ENCODE data around the gene BMP6.

Gene BMP6

DNA sequence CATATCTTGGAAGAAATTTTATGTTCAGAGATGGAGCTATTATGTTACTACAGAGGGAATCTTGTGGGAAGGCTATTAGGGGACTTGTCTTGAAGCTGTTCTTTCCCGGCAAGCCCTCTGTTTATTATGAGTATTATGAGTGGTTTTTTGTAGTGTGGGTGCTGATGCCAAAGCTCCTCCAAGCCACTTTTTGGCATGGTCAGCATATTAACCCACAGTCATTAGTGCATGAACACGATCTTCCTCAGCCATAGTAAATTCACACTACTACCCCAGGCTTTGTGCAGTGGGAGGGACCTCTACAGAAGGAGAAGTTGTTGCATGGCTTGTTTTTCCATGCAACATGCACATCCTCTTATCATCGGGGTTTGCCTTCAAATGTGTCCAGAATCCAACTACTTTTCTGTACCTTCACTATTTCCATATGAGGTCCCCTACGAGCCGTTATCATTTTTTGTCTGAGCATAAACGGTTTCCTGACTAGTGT is 6.5 kb upstream of the BMP6 start:
- no peak for DNase-seq (ENCODE audit: low read depth, low spot score)

DNA sequence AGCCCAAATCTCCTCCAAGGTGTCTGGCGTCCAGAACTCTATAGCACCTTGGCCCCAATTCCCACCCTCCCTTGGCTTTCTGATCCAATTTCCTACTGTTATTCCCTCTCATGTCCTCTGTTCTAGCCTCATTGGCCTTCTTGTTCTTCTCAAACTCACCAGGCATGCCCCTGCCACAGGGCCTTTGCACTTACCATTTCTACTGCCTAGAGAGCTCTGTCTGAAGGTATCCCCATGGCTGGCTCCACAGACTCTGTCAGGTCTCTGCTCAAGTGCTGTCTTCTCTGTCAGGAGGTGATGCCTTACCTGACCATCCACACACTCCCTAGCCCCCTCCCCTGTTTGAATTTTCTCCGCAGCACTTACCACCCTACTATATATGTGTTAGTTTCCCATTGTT is 5.6 kb upstream of the BMP6 start:
- no peak for DNase-seq (ENCODE audit: low read depth, low spot score)

DNA sequence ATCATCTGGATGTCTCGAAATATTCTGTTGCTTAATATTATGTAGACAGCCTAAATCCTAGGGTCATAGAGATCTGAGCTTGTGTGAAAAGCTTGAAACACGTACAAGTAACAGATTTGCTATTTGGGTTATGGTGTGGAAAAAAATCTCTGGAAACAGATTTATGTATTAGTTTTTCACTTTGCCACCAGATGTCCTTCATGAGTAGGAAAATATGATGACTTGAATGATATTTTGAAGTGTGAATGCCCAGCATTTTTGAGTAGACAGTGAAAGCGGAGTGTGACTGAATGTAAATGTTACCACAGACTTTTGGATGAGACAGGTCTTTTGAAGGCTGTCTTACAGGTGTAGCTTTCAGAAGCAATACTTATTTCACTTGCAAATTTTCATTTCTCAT is 4.2 kb upstream of the BMP6 start:
- no peak for DNase-seq (ENCODE audit: low read depth, low spot score)

DNA sequence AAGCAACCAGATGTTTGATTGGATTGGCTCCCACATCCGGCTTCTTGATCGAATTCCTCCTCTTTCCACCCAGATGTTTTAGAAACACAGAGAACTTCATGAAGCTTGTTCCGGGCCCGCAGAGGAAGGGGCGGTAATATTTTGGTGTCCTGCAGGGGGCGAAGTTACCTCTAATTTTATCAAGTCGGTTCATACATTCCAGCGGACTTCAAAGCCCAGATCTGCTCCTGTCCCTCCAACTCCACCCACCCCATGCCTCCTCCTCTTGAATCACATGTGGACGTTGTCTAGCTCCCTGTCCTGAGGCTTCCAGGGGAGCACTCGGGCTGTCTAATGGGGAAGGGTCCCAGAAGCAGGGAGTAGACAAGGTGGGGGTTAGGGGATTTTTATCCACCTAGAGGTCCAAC is 2.9 kb upstream of the BMP6 start:
- peak; percentile 25 for DNase-seq (ENCODE audit: low read depth, low spot score)

DNA sequence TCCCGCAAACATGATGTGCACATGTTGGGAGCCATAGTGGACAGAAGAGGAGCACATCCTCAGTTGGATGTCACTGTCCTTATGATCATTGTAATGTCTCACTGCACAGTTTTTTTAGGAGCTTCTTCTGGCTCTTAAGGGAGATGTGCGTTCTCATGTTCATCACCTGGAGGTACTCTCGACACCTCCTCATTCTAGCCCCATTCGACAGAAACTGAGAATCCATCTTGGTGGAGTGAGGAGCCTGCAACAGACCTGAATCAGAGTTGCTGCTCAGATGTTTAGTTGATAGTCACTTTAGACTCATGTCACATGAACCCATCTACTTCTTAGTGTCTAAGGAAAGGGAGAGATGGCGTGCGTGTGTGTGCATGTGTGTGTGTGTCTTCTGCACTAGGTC is 2.3 kb upstream of the BMP6 start:
- DNase-seq (ENCODE audit: low read depth, low spot score) = no peak

DNA sequence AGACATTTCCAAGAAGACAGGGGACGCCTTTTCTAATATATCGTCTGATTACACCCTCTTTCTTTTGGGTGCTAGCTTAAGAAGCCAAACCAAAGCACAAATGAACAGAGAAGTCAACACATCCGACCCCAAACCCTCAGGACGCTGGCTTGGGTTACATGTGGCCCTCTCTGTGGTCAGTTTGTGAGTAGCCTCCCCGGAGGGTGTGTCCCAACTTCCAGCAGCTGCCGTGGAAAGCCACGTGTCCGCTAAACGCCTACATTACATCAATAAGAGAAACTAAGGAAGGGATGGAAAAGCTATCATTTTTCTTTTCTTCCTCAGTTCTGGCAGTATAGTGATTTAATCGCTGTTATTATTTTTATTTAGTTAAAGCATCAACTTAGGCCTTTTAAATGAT is 487 bp upstream of the BMP6 start:
- DNase-seq (ENCODE audit: low read depth, low spot score) = no peak

DNA sequence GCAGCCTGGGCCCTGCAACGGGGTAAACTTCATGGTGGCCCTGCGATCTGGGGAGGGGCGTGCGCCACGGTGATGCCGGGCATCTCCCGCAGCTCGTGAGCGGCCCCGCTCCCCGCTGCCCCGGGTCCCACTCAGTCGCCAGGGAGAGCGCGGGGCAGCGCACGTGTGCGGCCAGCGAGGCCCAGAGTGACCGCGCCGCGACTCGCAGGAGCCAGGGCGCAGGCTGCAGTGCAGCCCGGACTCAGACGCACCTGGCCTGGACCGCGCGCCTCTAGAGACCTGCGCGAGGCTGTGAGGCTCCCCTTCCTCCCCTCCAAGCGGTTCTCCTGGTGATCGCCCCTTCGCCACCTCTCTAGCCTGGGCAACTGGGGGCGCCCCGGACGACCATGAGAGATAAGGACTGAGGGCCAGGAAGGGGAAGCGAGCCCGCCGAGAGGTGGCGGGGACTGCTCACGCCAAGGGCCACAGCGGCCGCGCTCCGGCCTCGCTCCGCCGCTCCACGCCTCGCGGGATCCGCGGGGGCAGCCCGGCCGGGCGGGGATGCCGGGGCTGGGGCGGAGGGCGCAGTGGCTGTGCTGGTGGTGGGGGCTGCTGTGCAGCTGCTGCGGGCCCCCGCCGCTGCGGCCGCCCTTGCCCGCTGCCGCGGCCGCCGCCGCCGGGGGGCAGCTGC is 652 bp downstream of the BMP6 start:
- DNase-seq (ENCODE audit: low read depth, low spot score) = no peak

DNA sequence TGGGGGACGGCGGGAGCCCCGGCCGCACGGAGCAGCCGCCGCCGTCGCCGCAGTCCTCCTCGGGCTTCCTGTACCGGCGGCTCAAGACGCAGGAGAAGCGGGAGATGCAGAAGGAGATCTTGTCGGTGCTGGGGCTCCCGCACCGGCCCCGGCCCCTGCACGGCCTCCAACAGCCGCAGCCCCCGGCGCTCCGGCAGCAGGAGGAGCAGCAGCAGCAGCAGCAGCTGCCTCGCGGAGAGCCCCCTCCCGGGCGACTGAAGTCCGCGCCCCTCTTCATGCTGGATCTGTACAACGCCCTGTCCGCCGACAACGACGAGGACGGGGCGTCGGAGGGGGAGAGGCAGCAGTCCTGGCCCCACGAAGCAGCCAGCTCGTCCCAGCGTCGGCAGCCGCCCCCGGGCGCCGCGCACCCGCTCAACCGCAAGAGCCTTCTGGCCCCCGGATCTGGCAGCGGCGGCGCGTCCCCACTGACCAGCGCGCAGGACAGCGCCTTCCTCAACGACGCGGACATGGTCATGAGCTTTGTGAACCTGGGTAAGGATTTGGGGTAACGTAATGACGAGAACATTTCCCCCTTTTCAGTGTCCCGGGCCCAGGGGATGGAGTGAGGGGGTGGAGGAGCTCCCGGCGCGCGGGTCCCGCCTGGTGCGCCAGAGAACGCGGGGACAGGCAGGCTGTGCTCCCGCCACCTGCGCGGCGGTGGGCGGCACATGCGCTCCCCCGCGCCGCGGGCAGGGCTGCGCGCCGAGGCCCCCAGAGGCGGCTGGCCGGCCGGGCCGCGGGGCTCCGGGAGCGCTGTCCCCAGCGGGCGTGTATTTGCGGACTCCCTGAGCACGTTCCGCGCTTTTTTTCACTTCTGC is 1.4 kb downstream of the BMP6 start:
- DNase-seq (ENCODE audit: low read depth, low spot score) = no peak

DNA sequence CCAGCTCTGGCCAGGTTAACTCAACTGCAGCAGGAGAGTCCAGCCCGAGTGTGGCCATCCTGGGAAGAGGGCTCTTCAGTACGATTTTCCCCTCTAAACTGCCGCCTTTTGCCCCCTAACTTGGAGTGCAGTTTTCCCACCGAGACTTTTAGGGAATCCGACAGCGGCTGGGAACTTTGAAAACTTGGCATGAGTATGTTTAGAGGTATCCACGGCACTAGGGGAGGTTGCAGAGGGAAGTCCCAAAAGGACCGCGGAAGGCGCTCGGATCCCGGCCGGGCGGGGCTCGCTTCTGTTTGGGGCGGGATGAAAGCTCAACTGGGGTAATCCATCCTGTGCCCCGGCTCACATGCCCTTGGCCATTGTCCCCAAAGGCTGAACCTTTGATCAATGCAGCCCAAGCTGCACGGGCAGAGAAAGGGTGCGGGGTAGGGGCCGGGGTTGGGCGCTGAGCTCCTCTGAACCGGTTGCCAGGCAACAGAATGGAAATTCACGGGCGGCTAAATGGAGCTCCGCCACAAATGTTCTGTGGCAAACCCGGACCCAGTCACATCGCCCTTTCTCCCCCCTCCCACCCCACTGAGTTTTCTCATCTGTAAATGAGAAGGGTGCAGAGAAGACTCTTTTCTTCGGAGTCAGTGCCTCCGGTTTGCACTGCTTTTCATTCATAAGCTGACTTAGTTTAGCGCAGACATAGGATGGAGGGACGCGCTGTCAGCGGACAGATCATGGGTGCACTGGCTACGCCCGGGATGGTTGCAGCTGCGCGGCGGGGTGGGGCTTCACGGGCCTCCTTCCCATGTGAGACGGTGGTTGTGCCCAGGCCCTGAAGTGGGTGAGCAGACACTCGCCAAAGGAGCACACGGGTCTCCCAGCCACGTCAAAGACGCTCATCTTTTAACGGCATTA is 2.3 kb downstream of the BMP6 start:
- DNase-seq (ENCODE audit: low read depth, low spot score) = no peak

DNA sequence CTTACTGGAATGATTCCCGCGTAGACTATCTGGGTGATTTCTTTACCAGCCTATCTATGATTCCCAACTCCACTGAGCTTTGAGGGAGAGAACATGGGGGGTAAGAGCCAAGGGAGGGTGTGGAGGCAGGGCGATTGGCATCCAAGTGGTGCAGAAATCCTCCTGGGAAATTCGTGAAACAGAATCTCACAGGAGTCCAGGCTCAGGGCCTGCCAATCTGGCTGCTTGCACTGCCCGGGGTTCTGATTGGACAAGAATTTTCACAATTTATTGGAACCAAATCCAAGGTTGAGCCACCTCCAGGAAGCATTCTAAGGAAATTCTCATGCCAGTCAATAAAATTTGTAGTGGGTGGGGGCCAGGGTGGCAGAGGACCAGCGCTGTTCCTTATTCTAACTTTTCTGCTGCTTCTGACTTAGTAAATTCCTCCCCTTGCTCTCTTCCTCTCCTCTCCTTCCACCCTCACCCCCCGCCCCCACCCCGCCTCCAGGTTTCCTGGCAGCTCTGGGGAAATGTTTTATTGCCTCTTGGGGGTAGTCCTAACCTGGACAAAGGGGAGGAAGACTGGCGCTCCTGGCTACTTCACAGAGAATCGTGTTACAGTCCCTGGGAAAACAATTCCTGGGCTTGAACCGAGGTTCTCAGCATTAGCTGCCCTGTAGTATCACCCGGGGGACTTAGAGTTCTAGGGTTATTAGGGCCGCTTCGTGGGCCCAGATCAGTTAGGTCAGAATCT is 3.1 kb downstream of the BMP6 start:
- no peak for DNase-seq (ENCODE audit: low read depth, low spot score)

DNA sequence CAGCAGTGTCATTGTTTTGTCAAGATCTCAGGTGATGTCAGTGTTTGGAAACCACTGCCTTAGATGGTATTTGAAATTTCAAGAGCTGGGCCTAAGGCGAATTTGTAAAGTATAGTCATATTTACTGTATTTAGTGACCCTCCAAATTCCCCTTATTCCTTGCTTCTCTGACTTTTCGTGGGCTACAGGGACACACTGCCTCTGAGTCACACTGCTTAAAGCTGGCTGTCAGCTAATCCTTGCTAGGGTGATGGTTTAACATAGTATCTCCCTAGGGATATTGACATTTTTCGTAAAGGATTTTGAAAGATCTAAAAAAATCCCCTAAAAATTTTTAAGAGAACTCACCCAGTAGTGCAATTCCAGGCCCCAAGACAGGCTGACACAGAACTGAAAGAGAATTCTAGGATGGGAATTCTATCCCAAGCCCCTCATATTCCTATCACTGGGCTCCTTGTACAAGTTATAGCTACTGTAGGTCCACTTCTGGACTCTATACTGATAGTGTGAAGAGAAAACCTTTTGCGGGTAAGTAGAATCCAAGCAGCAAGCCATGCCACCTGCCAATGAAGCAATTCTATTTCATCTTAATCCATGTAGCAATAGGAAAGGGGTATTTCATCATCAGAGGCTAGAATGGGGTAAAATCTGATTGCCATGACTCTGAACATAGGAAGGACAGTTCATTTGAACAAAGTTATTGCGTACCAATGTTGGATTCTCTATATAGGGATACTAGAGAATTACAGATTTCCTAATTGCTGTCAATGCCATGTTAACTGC is 4.3 kb downstream of the BMP6 start:
- no peak for DNase-seq (ENCODE audit: low read depth, low spot score)

DNA sequence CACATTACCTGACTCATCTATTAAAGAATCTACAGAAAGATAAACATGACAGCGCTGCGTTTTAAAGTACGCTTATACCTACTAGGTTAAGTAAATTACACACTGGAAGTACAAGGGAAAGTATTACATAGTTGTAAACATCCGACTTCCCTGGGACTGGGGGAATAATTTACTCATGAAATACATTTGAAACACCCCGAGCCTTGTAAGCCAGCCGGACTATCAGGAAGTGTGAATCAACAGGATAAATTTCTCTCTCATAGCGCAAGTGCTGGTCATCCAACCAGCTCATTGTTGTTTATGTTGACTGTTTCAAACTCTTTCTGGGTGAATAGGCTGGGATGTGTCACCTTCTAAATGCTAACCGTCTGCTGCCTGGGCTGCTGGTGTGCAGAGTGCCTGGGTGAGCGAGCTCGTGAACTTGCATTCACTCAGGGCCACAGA is 4.9 kb downstream of the BMP6 start:
- DNase-seq (ENCODE audit: low read depth, low spot score) = no peak

DNA sequence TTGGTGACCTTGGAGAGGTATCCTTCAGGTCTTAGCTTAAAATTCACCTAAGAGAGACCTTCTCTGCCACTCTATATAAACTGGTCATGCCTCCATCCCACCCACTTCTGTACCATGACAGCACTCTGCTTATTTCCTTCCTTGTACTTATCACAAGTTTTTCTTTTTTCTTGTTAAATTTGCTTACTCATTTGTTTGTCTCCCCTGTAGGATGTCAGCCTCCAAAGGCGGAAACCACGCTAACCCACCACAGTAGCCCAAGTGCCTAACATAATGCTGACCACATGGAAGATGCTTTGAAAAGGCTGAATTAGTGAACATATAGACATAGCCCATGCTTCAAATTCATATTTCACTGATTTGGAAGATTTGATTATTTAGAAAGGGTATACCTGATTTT is 5.4 kb downstream of the BMP6 start:
- no peak for DNase-seq (ENCODE audit: low read depth, low spot score)

DNA sequence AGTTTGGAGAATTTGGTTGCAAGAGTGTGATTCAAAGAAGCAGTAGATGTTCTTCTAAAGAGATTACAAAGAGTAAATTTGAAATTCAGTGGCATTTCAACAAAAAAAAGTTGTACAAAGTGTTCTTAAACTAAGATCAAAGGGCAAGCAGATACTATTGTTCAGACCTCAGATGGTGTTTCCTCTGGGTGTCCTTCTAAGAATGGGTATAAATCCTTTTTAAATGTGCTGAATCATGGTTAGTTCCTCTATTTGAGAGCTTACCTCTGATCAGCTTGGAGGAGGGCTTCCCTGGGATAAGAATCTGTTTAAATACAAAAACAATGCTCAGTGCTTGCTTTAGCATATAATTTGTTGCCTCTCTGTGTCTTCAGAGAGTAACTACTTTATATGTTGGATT is 6.3 kb downstream of the BMP6 start:
- no peak for DNase-seq (ENCODE audit: low read depth, low spot score)

DNA sequence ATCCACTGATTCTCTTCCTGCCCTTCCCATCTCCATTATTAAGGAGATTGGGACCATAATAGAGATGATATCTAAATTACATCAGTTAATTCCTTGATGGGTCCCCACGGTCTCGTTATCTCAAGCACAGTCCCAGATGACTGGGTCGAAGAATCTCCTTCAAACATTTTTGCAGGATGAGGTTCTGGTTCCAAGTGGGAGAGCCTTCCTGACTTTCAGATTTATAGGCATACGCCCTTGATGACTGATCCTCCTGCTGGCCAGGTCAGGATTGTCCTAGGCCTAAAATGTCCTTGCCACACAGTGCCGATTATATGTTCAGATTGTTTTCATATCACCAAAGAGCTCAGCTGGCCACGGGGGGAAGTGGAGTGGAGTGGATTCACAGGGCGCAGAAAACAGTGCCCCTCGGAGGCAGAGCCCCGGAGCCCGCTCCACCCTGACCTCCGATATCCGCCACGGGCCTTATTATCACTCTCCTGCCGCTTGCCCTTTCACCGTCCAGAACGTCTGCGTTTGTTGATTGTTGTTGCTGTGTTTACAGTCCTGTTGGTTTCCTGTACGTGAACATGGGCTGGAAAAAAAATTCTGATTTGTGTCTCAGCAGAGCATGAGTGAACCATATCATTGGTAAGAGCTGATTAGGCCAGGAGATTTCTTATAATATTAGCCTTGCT is 8.9 kb downstream of the BMP6 start:
- DNase-seq (ENCODE audit: low read depth, low spot score) = no peak

DNA sequence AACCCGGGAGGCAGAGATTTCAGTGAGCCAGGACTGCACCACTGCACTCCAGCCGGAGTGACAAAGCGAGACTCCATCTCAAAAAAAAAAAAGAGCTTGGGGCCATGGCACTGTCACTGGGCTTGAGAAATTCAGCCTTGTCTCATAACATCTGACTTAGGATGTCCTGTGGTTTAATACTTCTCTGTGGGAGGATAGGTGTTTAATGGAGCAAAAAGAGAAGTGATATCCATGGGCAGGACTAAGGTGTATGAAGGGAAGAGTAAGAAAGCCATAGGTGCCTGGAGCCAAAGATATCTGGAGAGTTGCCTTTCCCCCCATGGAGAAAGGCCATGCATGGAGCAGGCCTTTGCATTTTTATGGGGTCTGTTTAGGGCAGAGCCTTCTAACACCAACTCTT is 11.2 kb downstream of the BMP6 start:
- DNase-seq (ENCODE audit: low read depth, low spot score) = no peak

DNA sequence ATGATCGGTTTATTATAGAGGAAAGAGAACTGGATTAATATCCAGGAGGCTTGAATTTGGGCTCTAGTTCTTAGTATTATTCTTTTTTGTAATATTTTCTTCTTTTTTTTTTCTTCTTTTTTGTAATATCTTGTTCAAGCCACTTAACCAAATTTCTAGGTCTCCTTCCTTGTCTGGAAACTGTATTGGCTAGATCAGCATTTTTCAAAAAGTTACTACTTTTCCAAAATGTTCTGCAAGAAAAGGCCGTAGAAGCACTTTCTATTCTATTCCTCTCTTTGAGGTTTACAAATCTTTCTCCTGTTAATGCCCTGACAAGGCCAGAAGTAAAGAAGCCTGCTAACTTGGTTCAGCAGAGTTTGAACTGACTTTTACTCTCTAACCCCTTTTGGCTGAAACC is 12.0 kb downstream of the BMP6 start:
- no peak for DNase-seq (ENCODE audit: low read depth, low spot score)

DNA sequence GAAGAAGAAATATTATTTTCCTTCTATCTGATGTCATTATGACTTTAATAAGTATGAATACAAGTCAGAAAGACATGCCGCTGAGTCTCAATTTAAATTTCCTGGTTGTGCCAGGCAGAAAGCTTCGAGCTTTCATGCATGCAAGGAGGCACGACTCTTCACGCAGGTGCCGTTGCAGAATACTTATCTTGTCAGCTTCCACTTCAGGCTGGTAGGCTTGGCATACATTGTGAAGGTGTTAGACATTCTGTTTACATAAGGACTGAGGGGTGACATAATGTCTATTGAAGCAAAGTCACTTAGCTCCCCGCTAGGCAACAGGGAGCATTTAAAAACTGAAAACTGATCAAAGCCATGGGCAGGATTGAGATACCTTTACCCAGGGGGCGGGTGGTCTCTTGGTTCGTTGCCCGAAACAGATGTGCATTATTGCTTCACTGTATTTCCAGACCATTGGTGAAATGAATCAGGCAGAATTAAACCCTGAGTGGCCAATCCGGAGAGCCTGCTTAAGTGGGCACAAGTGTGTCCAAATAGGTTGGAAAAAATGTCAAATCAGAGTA is 16.4 kb downstream of the BMP6 start:
- DNase-seq (ENCODE audit: low read depth, low spot score) = no peak

DNA sequence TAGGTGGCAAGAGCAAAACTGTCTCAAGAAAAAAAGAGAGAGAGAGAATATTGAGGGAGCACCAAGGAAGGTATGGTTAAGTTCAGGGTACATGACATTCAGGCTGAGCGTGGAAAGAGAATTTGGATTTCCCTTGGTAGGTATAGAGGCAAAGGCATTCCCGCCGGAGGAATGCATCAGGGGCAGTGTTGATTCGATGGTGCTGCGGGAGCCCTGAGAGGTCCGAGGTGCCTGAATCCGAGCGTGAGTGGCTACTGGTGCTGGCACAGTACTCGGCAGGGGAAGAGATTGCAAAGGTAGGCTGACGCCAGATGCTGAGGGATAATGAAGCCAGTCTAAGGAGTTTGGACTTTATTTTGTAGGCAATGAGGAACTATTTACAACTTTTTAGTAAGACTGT is 20.0 kb downstream of the BMP6 start:
- no peak for DNase-seq (ENCODE audit: low read depth, low spot score)

DNA sequence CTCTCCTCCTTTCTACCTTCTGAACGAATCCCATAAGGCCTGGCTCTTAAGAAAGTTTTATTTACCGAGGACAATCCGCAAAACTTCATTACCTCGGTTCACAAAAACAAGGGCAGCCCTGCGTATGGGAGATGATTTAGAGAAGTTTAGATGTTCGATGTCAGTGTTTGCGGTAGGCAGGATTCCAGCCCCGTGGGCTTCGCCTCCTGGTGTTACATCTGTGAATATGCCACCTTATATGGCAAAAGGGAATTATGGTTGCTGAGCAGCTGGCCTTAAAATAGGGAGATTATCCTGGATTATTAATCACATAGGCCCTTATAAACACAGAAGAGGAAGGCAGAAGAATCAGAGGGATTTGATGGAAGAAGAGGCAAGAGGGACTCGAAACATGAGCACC is 21.1 kb downstream of the BMP6 start:
- no peak for DNase-seq (ENCODE audit: low read depth, low spot score)

Data from activated naive CD8-positive, alpha-beta T cell treated with anti-CD3 and anti-CD28 coated beads, Interleukin-2, amount 50 U/mL, for 16 hours (primary cell).